ENCODE data around the gene LARP4B. TPM values are rescaled to one million over a fixed set of nuclear protein-coding genes. Genes with fewer than 3 reads are reported as not detected.
A peak's percentile ranks its signal among the peaks of the same experiment; 100 is the strongest.

Gene LARP4B
- total RNA-seq, 1 donor from 2014 or later: 101 TPM

DNA sequence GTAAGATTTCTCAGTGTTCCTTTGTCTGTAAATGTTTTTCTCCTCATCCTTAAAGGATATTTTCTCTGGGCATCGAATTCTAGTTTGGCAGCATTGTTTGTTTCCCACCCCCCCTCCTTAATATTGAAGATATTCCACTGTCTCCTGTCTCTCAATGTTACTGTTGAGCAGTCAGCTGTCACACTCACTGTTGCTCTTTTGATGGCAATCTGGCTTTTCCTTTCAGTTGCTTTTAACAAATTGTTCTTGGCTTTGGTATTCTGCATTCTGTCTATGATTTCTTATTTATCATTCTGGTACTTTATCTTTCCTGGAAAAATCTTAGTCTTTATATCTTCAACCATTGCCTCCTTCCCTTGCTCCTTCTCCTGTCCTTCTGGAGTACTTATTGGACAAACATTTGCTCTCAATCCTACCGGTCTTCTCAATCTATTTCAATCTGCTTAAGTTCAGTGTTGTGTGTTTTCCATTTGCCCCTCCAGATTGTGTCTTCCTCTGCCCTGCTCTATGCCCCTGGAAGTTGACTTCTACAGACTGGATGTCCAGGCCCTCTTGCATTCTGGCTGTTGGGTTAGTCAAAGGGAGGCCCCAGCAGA lies 47.4 kb upstream of the LARP4B start:
- no peak overlapping the region for H2AFZ ChIP-seq (ENCODE audit: low read depth, low read length)

DNA sequence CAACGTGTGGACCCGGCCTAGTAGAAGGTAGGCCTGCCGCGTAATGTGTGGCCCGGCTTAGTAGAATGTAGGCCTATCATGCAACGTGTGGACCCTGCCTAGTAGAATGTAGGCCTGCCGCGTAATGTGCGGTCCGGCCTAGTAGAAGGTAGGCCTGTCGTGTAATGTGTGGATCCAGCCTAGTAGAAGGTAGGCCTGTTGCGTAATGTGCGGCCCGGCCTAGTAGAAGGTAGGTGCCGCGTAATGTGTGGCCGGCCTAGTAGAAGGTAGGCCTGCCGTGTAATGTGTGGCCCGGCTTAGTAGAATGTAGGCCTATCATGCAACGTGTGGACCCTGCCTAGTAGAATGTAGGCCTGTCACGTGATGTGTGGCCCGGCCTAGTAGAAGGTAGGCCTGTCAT lies 44.8 kb upstream of the LARP4B start:
- no peak overlapping the region for H2AFZ ChIP-seq (ENCODE audit: low read depth, low read length)
- H3K4me3 ChIP-seq (ENCODE audit: insufficient read depth, low read depth, low read length): no peak overlapping the region
- H4K20me1 ChIP-seq (ENCODE audit: insufficient read depth, low read length): no peaks in the 10 kb centered on the region
- no peak overlapping the region for H3K4me2 ChIP-seq (ENCODE audit: low read length)
- DNase-seq (ENCODE audit: low read depth) (no peak), FAIRE-seq (no peak)
- peaks cover 17% of the 10 kb centered on the region for H3K9me3 ChIP-seq (ENCODE audit: insufficient read depth, low read depth, low read length)
- H3K36me3 ChIP-seq (ENCODE audit: insufficient read depth, low read length): no peaks in the 10 kb centered on the region
- H3K79me2 ChIP-seq (ENCODE audit: insufficient read depth, low read length): peaks cover 3% of the 10 kb centered on the region
- no peak overlapping the region for H3K27ac Mint-ChIP-seq (ENCODE audit: unreplicated experiment)
- H3K36me3 Mint-ChIP-seq (ENCODE audit: low read depth, unreplicated experiment): peaks cover 25% of the 10 kb centered on the region
- no peaks in the 10 kb centered on the region for H3K27me3 ChIP-seq (ENCODE audit: insufficient read depth, low read length)
- H3K4me1 ChIP-seq (ENCODE audit: insufficient read depth, low read length): no peaks in the 10 kb centered on the region
- H3K4me3 Mint-ChIP-seq (ENCODE audit: unreplicated experiment): no peak overlapping the region
- peaks cover 7% of the 10 kb centered on the region for H3K4me1 Mint-ChIP-seq (ENCODE audit: low read depth, unreplicated experiment)
- H3K9ac ChIP-seq (ENCODE audit: low read length): no peak overlapping the region
- no peak overlapping the region for H3K27ac ChIP-seq (ENCODE audit: low read depth, low read length)
- H3K9me3 Mint-ChIP-seq (ENCODE audit: unreplicated experiment): peaks cover 29% of the 10 kb centered on the region
- TF ChIP-seq, protein P1, sequence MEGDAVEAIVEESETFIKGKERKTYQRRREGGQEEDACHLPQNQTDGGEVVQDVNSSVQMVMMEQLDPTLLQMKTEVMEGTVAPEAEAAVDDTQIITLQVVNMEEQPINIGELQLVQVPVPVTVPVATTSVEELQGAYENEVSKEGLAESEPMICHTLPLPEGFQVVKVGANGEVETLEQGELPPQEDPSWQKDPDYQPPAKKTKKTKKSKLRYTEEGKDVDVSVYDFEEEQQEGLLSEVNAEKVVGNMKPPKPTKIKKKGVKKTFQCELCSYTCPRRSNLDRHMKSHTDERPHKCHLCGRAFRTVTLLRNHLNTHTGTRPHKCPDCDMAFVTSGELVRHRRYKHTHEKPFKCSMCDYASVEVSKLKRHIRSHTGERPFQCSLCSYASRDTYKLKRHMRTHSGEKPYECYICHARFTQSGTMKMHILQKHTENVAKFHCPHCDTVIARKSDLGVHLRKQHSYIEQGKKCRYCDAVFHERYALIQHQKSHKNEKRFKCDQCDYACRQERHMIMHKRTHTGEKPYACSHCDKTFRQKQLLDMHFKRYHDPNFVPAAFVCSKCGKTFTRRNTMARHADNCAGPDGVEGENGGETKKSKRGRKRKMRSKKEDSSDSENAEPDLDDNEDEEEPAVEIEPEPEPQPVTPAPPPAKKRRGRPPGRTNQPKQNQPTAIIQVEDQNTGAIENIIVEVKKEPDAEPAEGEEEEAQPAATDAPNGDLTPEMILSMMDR (IDR thresholded peaks at IDR 0.05; ENCODE audit: insufficient read depth, low read depth, low read length): no peak
- no peak for TF ChIP-seq EZH2 (IDR thresholded peaks at IDR 0.05; ENCODE audit: insufficient read depth, low read length)
- H3K27me3 Mint-ChIP-seq (ENCODE audit: low read depth, unreplicated experiment): peaks cover 3% of the 10 kb centered on the region

More for the DNA sequence above, 47.4 kb upstream of the LARP4B start:
- peaks cover 21% of the 10 kb centered on the region for H3K36me3 Mint-ChIP-seq (ENCODE audit: low read depth, unreplicated experiment)
- TF ChIP-seq, protein P1 (IDR thresholded peaks at IDR 0.05; ENCODE audit: insufficient read depth, low read depth, low read length): no peak
- no peak overlapping the region for H3K4me3 Mint-ChIP-seq (ENCODE audit: unreplicated experiment)
- no peaks in the 10 kb centered on the region for H3K36me3 ChIP-seq (ENCODE audit: insufficient read depth, low read length)
- H3K27ac Mint-ChIP-seq (ENCODE audit: unreplicated experiment): no peak overlapping the region
- H3K9me3 ChIP-seq (ENCODE audit: insufficient read depth, low read depth, low read length): peaks cover 17% of the 10 kb centered on the region
- no peak overlapping the region for H3K27ac ChIP-seq (ENCODE audit: low read depth, low read length)
- FAIRE-seq (no peak), DNase-seq (ENCODE audit: low read depth) (no peak)
- no peaks in the 10 kb centered on the region for H3K4me1 ChIP-seq (ENCODE audit: insufficient read depth, low read length)
- H3K4me3 ChIP-seq (ENCODE audit: insufficient read depth, low read depth, low read length): no peak overlapping the region
- H3K27me3 Mint-ChIP-seq (ENCODE audit: low read depth, unreplicated experiment): no peaks in the 10 kb centered on the region
- H3K27me3 ChIP-seq (ENCODE audit: insufficient read depth, low read length): no peaks in the 10 kb centered on the region
- H4K20me1 ChIP-seq (ENCODE audit: insufficient read depth, low read length): no peaks in the 10 kb centered on the region
- H3K4me2 ChIP-seq (ENCODE audit: low read length): no peak overlapping the region
- H3K9me3 Mint-ChIP-seq (ENCODE audit: unreplicated experiment): peaks cover 22% of the 10 kb centered on the region
- peaks cover 3% of the 10 kb centered on the region for H3K79me2 ChIP-seq (ENCODE audit: insufficient read depth, low read length)
- H3K4me1 Mint-ChIP-seq (ENCODE audit: low read depth, unreplicated experiment): peaks cover 3% of the 10 kb centered on the region
- no peak overlapping the region for H3K9ac ChIP-seq (ENCODE audit: low read length)

DNA sequence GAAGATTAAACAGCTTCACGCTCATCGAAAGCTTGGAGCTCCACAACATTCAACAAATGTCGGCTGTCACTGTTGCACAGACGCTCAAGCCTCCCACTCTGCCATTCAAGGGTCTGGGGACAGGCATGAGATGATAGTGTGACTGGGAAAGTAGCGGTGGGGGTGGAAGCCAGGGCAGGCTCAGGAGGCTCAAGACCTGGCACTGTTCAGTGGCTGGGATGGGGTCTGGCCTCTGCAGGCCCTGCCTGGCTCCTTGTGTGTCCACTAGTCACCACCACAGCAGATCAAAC lies 43.2 kb upstream of the LARP4B start:
- Mint-ChIP-seq H3K9me3 (ENCODE audit: unreplicated experiment) (peaks cover 18% of the 10 kb centered on the region), H3K4me1 (ENCODE audit: low read depth, unreplicated experiment) (peaks cover 12% of the 10 kb centered on the region), H3K36me3 (ENCODE audit: low read depth, unreplicated experiment) (peaks cover 19% of the 10 kb centered on the region), H3K27me3 (ENCODE audit: low read depth, unreplicated experiment) (peaks cover 5% of the 10 kb centered on the region), H3K4me3 (ENCODE audit: unreplicated experiment) (peak overlapping the region; percentile 27), H3K27ac (ENCODE audit: unreplicated experiment) (no peak overlapping the region)
- Histone ChIP-seq H3K9me3 (ENCODE audit: insufficient read depth, low read depth, low read length) (peaks cover 4% of the 10 kb centered on the region), H3K36me3 (ENCODE audit: insufficient read depth, low read length) (no peaks in the 10 kb centered on the region), H3K4me1 (ENCODE audit: insufficient read depth, low read length) (no peaks in the 10 kb centered on the region), H4K20me1 (ENCODE audit: insufficient read depth, low read length) (no peaks in the 10 kb centered on the region), H3K27me3 (ENCODE audit: insufficient read depth, low read length) (no peaks in the 10 kb centered on the region), H3K4me3 (ENCODE audit: insufficient read depth, low read depth, low read length) (no peak overlapping the region), H2AFZ (ENCODE audit: low read depth, low read length) (no peak overlapping the region), H3K79me2 (ENCODE audit: insufficient read depth, low read length) (no peaks in the 10 kb centered on the region), H3K4me2 (ENCODE audit: low read length) (no peak overlapping the region), H3K27ac (ENCODE audit: low read depth, low read length) (no peak overlapping the region), H3K9ac (ENCODE audit: low read length) (no peak overlapping the region)
- no peak for DNase-seq (ENCODE audit: low read depth)
- TF ChIP-seq, protein P1 (IDR thresholded peaks at IDR 0.05; ENCODE audit: insufficient read depth, low read depth, low read length): no peak
- no peak for TF ChIP-seq EZH2 (IDR thresholded peaks at IDR 0.05; ENCODE audit: insufficient read depth, low read length)
- no peak for FAIRE-seq

Measured in astrocyte (in vitro differentiated cells and primary cell).